Heart left ventricle (tissue), 16 donors: ENCODE measurements around the gene MMAB. TPM values are rescaled to one million over a fixed set of nuclear protein-coding genes. Genes with fewer than 3 reads are reported as not detected.

ENCODE experiments used
- ATAC-seq, 4 donors: fragments of 200-7000 bp; cut with Tn5 transposase; one replicate each; pipeline ENCODE4 v1.9.1; 2020 to 2022; ENCODE audit warnings: moderate library complexity in 4 of 4, mild to moderate bottlenecking in 3 of 4, moderate number of reproducible peaks in 1 of 4
- DNase-seq, 5 donors: peaks; one replicate each; pipeline ENCODE4 v3.0.0-alpha.2; 2020
- H3K27ac ChIP-seq, 12 donors: fragments of 200-600 bp; sonication (generic) in 4 of 12; one replicate each; pipeline versions ENCODE4 v1.5.0 to v1.8.0; 2016 to 2022; ENCODE audit warnings: mild to moderate bottlenecking in 2 of 12
- H3K27me3 ChIP-seq, 9 donors: fragments of 200-600 bp; sonication (generic) in 2 of 9; one replicate each; pipeline versions ENCODE4 v1.5.1 to v1.8.0; 2016 to 2022; ENCODE audit warnings: mild to moderate bottlenecking in 3 of 9
- H3K36me3 ChIP-seq, 9 donors: fragments of 200-600 bp; sonication (generic) in 2 of 9; one replicate each; pipeline versions ENCODE4 v1.5.0 to v1.8.0; 2018 to 2022; ENCODE audit warnings: mild to moderate bottlenecking in 2 of 9
- H3K4me1 ChIP-seq, 12 donors: fragments of 200-600 bp; sonication (generic) in 4 of 12; one replicate each; pipeline versions ENCODE4 v1.5.0 to v1.8.0; 2016 to 2022; ENCODE audit warnings: mild to moderate bottlenecking in 3 of 12
- H3K4me3 ChIP-seq, 12 donors: fragments of 200-600 bp; sonication (generic) in 4 of 12; one replicate each; pipeline versions ENCODE4 v1.5.0 to v1.8.0; 2017 to 2022; ENCODE audit warnings: mild to moderate bottlenecking in 9 of 12, moderate library complexity in 4 of 12
- H3K9me3 ChIP-seq, 12 donors: fragments of 200-600 bp; sonication (generic) in 4 of 12; one replicate each; pipeline versions ENCODE4 v1.5.0 to v1.8.0; 2016 to 2022; ENCODE audit warnings: mild to moderate bottlenecking in 1 of 12
- CTCF ChIP-seq, 12 donors: fragments of 200-600 bp; sonication (generic) in 4 of 12; IDR thresholded peaks; one replicate each; pipeline versions ENCODE4 v1.5.0 to v1.8.0; 2018 to 2022; ENCODE audit warnings: antibody characterized with exemption in 12 of 12, mild to moderate bottlenecking in 5 of 12
- POLR2A ChIP-seq, 2 donors: fragments of 450-650 bp; IDR thresholded peaks; one replicate each; pipeline ENCODE4 v1.6.1; 2017; ENCODE audit warnings: antibody characterized with exemption in 2 of 2, mild to moderate bottlenecking in 2 of 2, moderate library complexity in 2 of 2
- WGBS, 4 donors: extraction: QIAGEN DNeasy Blood & Tissue Kit in 2 of 4; methylation state at CpG; one replicate each; pipeline versions ENCODE4 v1.1.5 to v1.1.7; 2013 to 2018; 5-methylcytosine and 5-hydroxymethylcytosine counted together
- intact Hi-C, 10 donors: fragments of 100-400 bp; cut with DNase I; formaldehyde crosslinking; loops; one replicate each; pipeline versions ENCODE4 v1.11.1 to v1.14.2; 2022
- polyA plus RNA-seq, 2 donors: library from polyadenylated mRNA; stranded (reverse); fragments of 200-250 nt; gene quantifications; one replicate each; pipeline ENCODE4 v1.2.3, GENCODE V29; 2013
- total RNA-seq, 9 donors: library from RNA; depleted of rRNA in 2 of 9; stranded (reverse); fragments of >200 nt in 2 of 9; fragmentation: NEBNext Ultra II Directional in 3 of 9; extraction: Animal tissue kit (Norgen Biotek cat#: 25700) in 3 of 9; gene quantifications; one replicate each; pipeline versions ENCODE4 v1.1.0 to v1.2.4, GENCODE V29; 2016 to 2023
- donor health status: ischemic (EF 13 %, LVEDD 7.1; RV severe dilation, severe dysfunction).
- donor health status: healthy with polysubstance abuse.
- donor health status: DM: no; HTN: yes; CAD: no.
- donor health status: DM: no; HTN: no; CAD: no.
- donor health status: ischemic (EF 25% LVEDD 6.9; RV normal size, moderate dysfunction).
- donor health status: ischemic (EF 25% LVEDD 5.7; RV mildly dilated, moderate dysfunction).
- donor health status: healthy.
- donor health status: DM: yes; HTN: yes; CAD: no.
- donor health status: ischemic (EF 35%, LVEDD 5.7; RV mildly dilated, moderate dysfunction).
- donor health status: nonischemic (EF 11% LVEDD 7.7; RV severe dilation, severe dysfunction).
- donor health status: DM: yes; HTN: yes; CAD: no.
- donor health status: PGD.
- donor health status: ischemic (EF 29% LVEDD 5.4; RV normal size, mild dysfunction).
- donor health status: nonischemic (EF 23%, LVEDD 6.1; RV moderate dilation, normal function).

Gene MMAB
- total and polyA plus RNA-seq, 11 donors, result 29.5 to 43.4 (median 34.5) TPM

- ATAC-seq (no peak), DNase-seq (no peak)
- no peaks in the 10 kb centered on the region for H3K9me3 ChIP-seq
- peaks cover 0 to 21% (median 10%) of the 10 kb centered on the region in 12 donors for H3K4me1 ChIP-seq
- 92 to 94% (median 94%) methylated on average over 6 to 8 of the region's 8 CpGs for WGBS, 4 donors
- intact Hi-C loops, result no loop called here
- TF ChIP-seq CTCF (IDR thresholded peaks at IDR 0.05) (no peak), POLR2A (IDR thresholded peaks at IDR 0.05) (no peak)
- H3K27ac ChIP-seq, result no peak overlapping the region
- peaks cover 0 to 71% (median 59%) of the 10 kb centered on the region in 9 donors for H3K36me3 ChIP-seq
- no peaks in the 10 kb centered on the region for H3K27me3 ChIP-seq
- H3K4me3 ChIP-seq, result no peak overlapping the region
These were observed 6.9 kb downstream of the MMAB start for GRCh38 chr12:109566424-109566823.

- no peaks in the 10 kb centered on the region for H3K9me3 ChIP-seq
- peak; percentile 76 to 87 (median 77) for ATAC-seq
- no peaks in the 10 kb centered on the region for H3K27me3 ChIP-seq
- no peak for TF ChIP-seq CTCF (IDR thresholded peaks at IDR 0.05)
- no peak for TF ChIP-seq POLR2A (IDR thresholded peaks at IDR 0.05)
- peaks cover 0 to 62% (median 39%) of the 10 kb centered on the region in 9 donors for H3K36me3 ChIP-seq
- H3K27ac ChIP-seq, result peak overlapping the region; percentile 24 to 80 (median 70)
- WGBS, 4 donors, result 59 to 77% (median 64%) methylated on average over 29 to 30 of the region's 30 CpGs
- peaks cover 0 to 18% (median 8%) of the 10 kb centered on the region in 12 donors for H3K4me1 ChIP-seq
- peak; percentile 59 to 74 (median 70) for DNase-seq
- H3K4me3 ChIP-seq, result peak overlapping the region in 6 of 12 donors; percentile 2 to 37 (median 14)
- intact Hi-C loops, result loop anchor here in 1 of 10 donors (5.0 kb wide), 1 partner anchor 46 kb away; no protein-coding TSS in a partner anchor
These were observed 9.7 kb downstream of the MMAB start for GRCh38 chr12:109563291-109564284.

DNA sequence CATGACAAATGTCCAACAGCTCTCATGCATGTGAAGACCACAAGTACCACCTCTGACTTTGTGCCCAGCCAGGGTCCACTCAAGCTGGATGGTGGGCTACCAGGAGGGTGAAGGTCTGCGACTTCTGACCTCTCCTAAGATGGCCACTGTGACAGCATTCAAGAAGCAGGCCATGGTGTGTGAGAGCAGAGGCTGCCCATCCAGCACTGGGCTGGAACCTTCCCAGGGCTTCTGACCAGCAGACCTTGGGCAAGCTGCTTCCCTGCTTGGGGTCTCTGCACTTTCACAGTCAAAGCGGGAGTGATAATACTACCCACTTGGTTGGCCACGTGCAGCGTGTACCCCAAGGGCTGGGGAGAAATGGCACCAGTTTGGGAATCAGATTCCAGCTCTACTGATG, 10.4 kb downstream of the MMAB start:
- DNase-seq (no peak), ATAC-seq (no peak)
- TF ChIP-seq POLR2A (IDR thresholded peaks at IDR 0.05) (no peak), CTCF (IDR thresholded peaks at IDR 0.05) (no peak)
- Histone ChIP-seq H3K36me3 (peaks cover 0 to 62% (median 32%) of the 10 kb centered on the region in 9 donors), H3K27ac (peak overlapping the region in 8 of 12 donors; percentile 57 to 80 (median 74)), H3K4me1 (peaks cover 0 to 18% (median 8%) of the 10 kb centered on the region in 12 donors), H3K4me3 (no peak overlapping the region), H3K9me3 (no peaks in the 10 kb centered on the region), H3K27me3 (no peaks in the 10 kb centered on the region)
- 91 to 95% (median 93%) methylated on average over 2 to 4 of the region's 4 CpGs; no CpG with 5 or more reads in 1 of the 4 donors for WGBS, 4 donors
- intact Hi-C loops, result loop anchor here in 1 of 10 donors (5.0 kb wide), 1 partner anchor 46 kb away; no protein-coding TSS in a partner anchor

GRCh38 chr12:109561711-109562030, 11.6 kb downstream of the MMAB start:
- peaks cover 0 to 18% (median 8%) of the 10 kb centered on the region in 12 donors for H3K4me1 ChIP-seq
- H3K27ac ChIP-seq, result no peak overlapping the region
- intact Hi-C loops, result loop anchor here in 1 of 10 donors (5.0 kb wide), 1 partner anchor 44 kb away; no protein-coding TSS in a partner anchor
- H3K27me3 ChIP-seq, result no peaks in the 10 kb centered on the region
- no peaks in the 10 kb centered on the region for H3K9me3 ChIP-seq
- TF ChIP-seq CTCF (IDR thresholded peaks at IDR 0.05) (no peak), POLR2A (IDR thresholded peaks at IDR 0.05) (no peak)
- peaks cover 0 to 59% (median 20%) of the 10 kb centered on the region in 9 donors for H3K36me3 ChIP-seq
- 90 to 96% (median 95%) methylated on average over 10 of the region's 10 CpGs for WGBS, 4 donors
- ATAC-seq, result no peak
- H3K4me3 ChIP-seq, result no peak overlapping the region
- no peak for DNase-seq
